C4-2B (cell line): ENCODE measurements around the gene SYT7.

Source experiments
- H3K27ac ChIP-seq: fragments of 450-650 bp; 2 replicates; pipeline ENCODE4 v1.5.1; 2017
- CTCF ChIP-seq: fragments of 450-650 bp; conservative IDR thresholded peaks from 2 replicates; pipeline ENCODE4 v1.5.1; 2017; ENCODE audit warnings: mild to moderate bottlenecking
- ZFX ChIP-seq: fragments of 450-650 bp; IDR thresholded peaks from 2 replicates; pipeline ENCODE4 v1.6.1; 2017

The SYT7 gene

DNA sequence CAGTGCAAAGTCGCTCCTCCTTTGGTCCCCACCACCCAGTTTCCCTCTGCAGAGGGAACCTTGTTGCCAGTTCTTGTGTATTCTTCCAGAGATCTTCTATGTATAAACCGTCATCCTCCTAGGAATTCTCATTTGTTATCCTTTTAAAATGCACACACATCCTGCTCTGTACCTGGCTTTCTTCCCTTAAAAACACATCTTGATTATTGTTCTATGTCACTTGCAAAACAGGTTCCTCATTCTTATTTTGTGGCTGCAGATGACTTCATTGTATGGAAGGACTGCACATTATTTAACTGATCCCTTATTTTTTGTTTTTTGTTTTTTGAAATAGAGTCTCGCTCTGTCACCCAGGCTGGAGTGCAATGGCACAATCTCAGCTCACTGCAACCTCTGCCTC is 26.6 kb upstream of the SYT7 start:
- peak overlapping the region; percentile 76 for H3K27ac ChIP-seq
- TF ChIP-seq CTCF (no peak), ZFX (no peak)

- no peak for TF ChIP-seq CTCF
- no peak for TF ChIP-seq ZFX
- no peak overlapping the region for H3K27ac ChIP-seq
Measured at GRCh38 chr11:61603667-61604066, 22.8 kb upstream of the SYT7 start.

DNA sequence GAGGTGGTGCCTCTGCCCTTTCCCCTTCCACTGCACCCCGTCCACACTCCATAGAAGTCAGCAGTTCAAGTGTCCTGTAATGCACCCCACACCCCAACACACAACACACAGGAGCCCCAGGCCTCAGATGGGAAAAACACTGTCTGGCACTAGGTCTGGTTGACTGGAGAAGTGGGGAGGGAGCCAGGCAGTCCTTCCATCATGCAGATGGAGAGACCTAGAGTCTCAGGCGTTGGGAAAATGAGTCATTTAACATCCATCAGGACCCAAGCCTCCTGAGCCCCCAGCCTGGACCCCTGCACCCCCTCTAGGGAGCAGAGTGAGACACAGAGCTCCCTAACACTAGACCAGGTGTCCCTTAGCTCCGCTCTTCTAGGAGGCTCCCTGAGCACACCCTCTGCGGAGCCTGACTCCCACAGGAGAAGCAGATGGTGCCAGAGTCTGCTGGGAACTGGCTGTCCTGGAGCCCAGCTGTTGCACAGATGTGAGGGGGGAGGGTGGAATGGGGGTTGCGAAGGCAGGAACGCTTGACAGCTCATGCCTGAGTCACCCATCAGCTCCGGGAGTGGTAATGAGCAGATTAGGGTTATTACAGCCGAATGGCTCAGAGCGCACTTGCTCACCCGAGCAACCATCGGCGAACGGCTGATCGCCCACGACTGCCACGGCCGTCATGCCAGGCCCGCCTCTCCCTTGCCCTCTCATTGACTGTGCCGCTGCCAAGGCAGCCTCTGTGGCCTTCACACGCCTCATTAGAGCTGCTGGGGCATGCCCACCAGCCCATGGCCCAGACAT is 22.1 kb upstream of the SYT7 start:
- TF ChIP-seq CTCF = no peak
- TF ChIP-seq ZFX = no peak
- peak overlapping the region; percentile 56 for H3K27ac ChIP-seq

DNA sequence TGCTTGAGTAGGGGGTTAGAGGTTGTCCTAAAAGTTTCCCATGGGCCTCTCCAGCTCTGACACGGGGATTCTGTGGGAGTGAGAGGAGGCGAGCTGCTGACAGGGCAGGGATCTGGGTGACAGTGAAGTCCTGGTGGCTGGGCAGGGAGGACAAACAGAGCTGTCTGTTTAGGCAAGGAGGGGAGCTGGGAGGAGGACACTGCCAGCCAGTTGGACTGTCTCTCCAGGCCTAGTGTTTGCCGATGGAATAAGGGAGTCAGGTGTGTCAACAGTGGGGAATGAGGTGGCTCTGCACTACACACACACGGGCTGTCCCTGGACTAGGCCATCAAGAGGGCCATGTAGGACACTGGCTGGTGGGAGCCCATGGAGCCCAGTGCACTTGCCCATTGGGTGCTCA is 20.6 kb upstream of the SYT7 start:
- peak overlapping the region; percentile 56 for H3K27ac ChIP-seq
- no peak for TF ChIP-seq CTCF
- no peak; the same call in 1 of the 2 replicates for TF ChIP-seq ZFX

DNA sequence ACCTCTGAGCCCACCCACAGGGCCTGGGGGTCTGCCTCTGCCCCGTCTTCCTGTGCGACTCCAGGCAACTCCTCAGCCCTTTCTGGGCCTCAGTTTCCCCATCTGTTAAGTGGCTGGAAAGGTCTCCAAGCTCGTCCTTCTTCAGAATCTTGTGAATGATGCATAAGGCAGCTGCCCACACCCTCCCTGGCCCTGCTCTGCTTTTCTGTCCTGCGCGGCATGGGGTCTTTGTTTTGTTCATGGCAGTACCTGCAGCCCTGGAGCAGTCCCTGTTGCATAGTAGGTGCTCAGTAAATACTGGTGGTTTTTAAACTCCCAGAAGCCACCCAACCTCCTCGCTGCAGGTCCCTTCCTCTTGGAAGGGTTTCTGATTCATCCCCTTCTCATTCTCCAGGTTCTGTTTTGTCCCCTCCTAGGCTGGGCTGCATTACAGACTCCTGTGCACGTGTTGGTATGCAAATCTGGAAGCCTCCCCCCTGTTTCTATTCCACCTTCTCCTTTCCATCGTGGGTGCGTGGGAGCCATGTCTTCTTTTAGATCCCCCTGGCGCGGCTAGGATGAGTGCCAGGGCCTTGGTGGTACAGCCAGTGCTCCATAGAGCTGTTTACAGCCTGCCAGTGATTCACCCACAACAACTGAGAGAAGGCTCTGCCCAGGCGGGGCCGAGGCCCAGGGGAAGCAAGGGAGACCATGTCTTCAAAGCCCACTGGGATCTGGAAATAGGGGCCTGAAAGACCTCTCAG is 19.3 kb upstream of the SYT7 start:
- H3K27ac ChIP-seq = no peak overlapping the region; the same call in 1 of the 2 replicates
- no peak for TF ChIP-seq ZFX
- TF ChIP-seq CTCF = no peak

DNA sequence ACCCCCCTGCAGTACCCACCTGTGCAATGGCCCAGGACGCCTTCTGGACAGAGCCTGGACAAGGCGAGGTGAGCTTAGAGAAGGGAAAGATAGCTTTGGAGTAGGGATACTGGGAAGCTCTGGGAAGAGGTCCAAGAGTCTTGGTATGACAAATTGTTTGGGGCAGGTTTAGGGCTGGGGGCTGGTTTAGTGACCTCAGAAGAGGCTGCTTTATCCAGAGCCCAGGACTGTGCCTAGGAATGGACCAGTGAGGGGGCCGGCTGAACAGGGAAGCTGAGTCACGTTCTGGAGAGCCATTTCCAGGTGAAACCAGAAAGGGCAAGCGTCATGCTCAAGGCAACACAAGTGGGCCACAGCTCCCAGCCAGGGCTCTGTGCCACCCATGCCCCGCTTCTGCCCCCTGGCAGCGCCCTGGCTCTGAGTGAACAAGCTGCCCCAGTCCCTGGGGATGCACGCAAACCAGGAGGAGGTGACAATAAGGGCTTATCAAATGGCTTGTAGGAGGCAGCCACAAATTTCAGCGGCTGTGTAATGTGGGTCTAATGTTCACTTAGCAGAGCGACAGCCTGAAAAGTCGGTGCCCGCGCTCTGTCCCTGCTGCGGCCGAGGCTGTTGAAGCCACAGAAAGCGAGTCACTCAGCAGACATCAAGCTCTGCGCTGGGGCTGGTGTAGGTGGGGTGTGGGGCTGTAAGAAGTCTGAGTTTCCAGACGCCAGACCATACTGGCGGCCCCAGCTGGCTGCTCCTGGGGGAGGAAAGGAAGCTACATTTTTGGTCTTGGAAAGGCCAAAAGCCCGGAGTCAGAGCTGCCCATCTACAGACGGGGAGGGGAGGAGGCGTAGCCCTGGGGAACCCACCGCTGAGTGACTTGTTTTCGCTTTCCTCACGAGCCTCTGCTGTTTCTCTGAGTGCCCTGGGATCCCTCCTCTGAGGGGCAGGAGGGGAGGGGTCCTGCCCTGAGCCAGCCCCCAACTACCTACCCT is 18.3 kb upstream of the SYT7 start:
- TF ChIP-seq ZFX (no peak), CTCF (no peak)
- no peak overlapping the region for H3K27ac ChIP-seq
